T-helper 1 cell (primary cell): Measurements from ENCODE around the gene P2RY4.
"Not testable (repeated sequence)": the region's sequence is repeated elsewhere in the genome, so short reads cannot be mapped to it uniquely, and the experiment has no call there.

Experiments
- DNase-seq, 5 donors: peaks; one replicate each; pipeline ENCODE4 v3.0.0-alpha.2; 2012 to 2020
- total RNA-seq, 4 donors: gene quantifications; one replicate each; lab custom pipeline; 2026; lab: John Stamatoyannopoulos, UW

P2RY4 gene
- 0 to 0.46 (median 0.12) reads per million in 4 donors for total RNA-seq

GRCh38 chrX:70260104-70260503 is at the start of gene P2RY4:
Gene P2RY4 (minus strand): TSS chrX:70260204. CDS start chrX:70259624, 580 bp downstream.
- no peak for DNase-seq

- DNase-seq, result no peak
Observed at GRCh38 chrX:70301716-70302115, 41.7 kb upstream of the P2RY4 start.

GRCh38 chrX:70293621-70294020 is 33.6 kb upstream of the P2RY4 start:
- DNase-seq, result no peak

- DNase-seq, result no peak
Observed at GRCh38 chrX:70292788-70293187, 32.8 kb upstream of the P2RY4 start.

- DNase-seq, result peak; percentile 42 to 89 (median 62)
Observed at GRCh38 chrX:70289793-70290770, 30.1 kb upstream of the P2RY4 start, which contains the start of the genes KIF4A and PDZD11. Gene KIF4A (plus strand): TSS chrX:70290104. CDS start chrX:70290459, 355 bp downstream. Gene PDZD11 (minus strand): TSS chrX:70289927. CDS start chrX:70289341, 586 bp downstream.

- no peak for DNase-seq
Observed at GRCh38 chrX:70289168-70289792, 29.3 kb upstream of the P2RY4 start.

- DNase-seq, result no peak
Observed at GRCh38 chrX:70281951-70282350, 21.9 kb upstream of the P2RY4 start, which contains the start of gene RAB41. Gene RAB41 (plus strand): TSS chrX:70282172. CDS start chrX:70282218, 46 bp downstream.

- DNase-seq, result no peak
Observed at GRCh38 chrX:70280573-70280972, 20.6 kb upstream of the P2RY4 start.

GRCh38 chrX:70279081-70279480 is 19.1 kb upstream of the P2RY4 start:
- DNase-seq, result no peak

- not testable (repeated sequence) for DNase-seq
Observed at GRCh38 chrX:70274029-70274428, 14.0 kb upstream of the P2RY4 start.

GRCh38 chrX:70268034-70268433 is 8.0 kb upstream of the P2RY4 start, which contains the start of gene ARR3:
Gene ARR3 (plus strand): TSS chrX:70268334. CDS start chrX:70269386, 1,052 bp downstream.
- no peak for DNase-seq

- no peak for DNase-seq
Observed at GRCh38 chrX:70264784-70265183, 4.8 kb upstream of the P2RY4 start.

GRCh38 chrX:70262952-70263567 is 3.1 kb upstream of the P2RY4 start:
- peak in 1 of 5 donors; percentile 27 for DNase-seq

- DNase-seq, result no peak
Observed at GRCh38 chrX:70257423-70258288, 2.3 kb downstream of the P2RY4 start.

- no peak for DNase-seq
Observed at GRCh38 chrX:70255452-70255851, 4.6 kb downstream of the P2RY4 start.

GRCh38 chrX:70254909-70255308 is 5.1 kb downstream of the P2RY4 start:
- DNase-seq, result no peak

GRCh38 chrX:70254063-70254400 is 6.0 kb downstream of the P2RY4 start:
- no peak for DNase-seq

GRCh38 chrX:70253377-70254062 is 6.5 kb downstream of the P2RY4 start:
- peak in 1 of 5 donors; percentile 2 for DNase-seq

- no peak for DNase-seq
Observed at GRCh38 chrX:70252491-70252890, 7.5 kb downstream of the P2RY4 start.

GRCh38 chrX:70247252-70247651 is 12.8 kb downstream of the P2RY4 start:
- no peak for DNase-seq

GRCh38 chrX:70244881-70245280 is 15.1 kb downstream of the P2RY4 start:
- DNase-seq, result no peak
